Uterus (tissue), 4 donors: ENCODE measurements around the gene PSMD6. TPM values are rescaled to one million over a fixed set of nuclear protein-coding genes. Genes with fewer than 3 reads are reported as not detected.
A peak's percentile ranks its signal among the peaks of the same experiment; 100 is the strongest.

Source experiments
- DNase-seq, 2 donors: peaks; one replicate each; pipeline ENCODE4 v3.0.0-alpha.2; 2019 to 2020
- H3K27ac ChIP-seq, 2 donors: fragments of 200-600 bp; sonication (generic); 1 replicate in 1 of 2; 2 replicates in 1 of 2; pipeline ENCODE4 v1.5.1; 2016 to 2018
- H3K27me3 ChIP-seq, 2 donors: fragments of 200-600 bp; sonication (generic); one replicate each; pipeline ENCODE4 v1.5.1; 2018 to 2019; ENCODE audit warnings: control low read depth in 1 of 2
- H3K36me3 ChIP-seq, 2 donors: fragments of 200-600 bp; sonication (generic); one replicate each; pipeline ENCODE4 v1.5.1; 2019; ENCODE audit warnings: control low read depth in 1 of 2
- H3K4me1 ChIP-seq, 2 donors: fragments of 200-600 bp; sonication (generic); one replicate each; pipeline ENCODE4 v1.5.1; 2018 to 2019; ENCODE audit warnings: control low read depth in 1 of 2
- H3K4me3 ChIP-seq, 2 donors: fragments of 200-600 bp; sonication (generic); 1 replicate in 1 of 2; 2 replicates in 1 of 2; pipeline ENCODE4 v1.5.1; 2018 to 2019; ENCODE audit warnings: mild to moderate bottlenecking in 1 of 2
- H3K9me3 ChIP-seq, 2 donors: fragments of 200-600 bp; sonication (generic); one replicate each; pipeline ENCODE4 v1.5.1; 2019; ENCODE audit warnings: control low read depth in 1 of 2
- CTCF ChIP-seq, 4 experiments: fragments of 200-600 bp in 2 of 4; fragments of 450-650 bp in 2 of 4; sonication (generic) in 2 of 4; IDR thresholded peaks; one replicate each; pipeline ENCODE4 v1.5.1; 2016 to 2019; ENCODE audit warnings: antibody characterized with exemption in 4 of 4, mild to moderate bottlenecking in 2 of 4, moderate library complexity in 1 of 4
- POLR2A ChIP-seq, 2 donors: fragments of 450-650 bp; IDR thresholded peaks; one replicate each; pipeline ENCODE4 v1.6.1; 2016; ENCODE audit warnings: antibody characterized with exemption in 2 of 2, mild to moderate bottlenecking in 1 of 2, moderate library complexity in 1 of 2
- intact Hi-C: fragments of 100-400 bp; cut with DNase I; formaldehyde crosslinking; loops from one replicate; pipeline ENCODE4 v1.15.1; 2023; ENCODE audit warnings: low total_unique reads
- total RNA-seq, 4 donors: library from RNA; depleted of rRNA in 3 of 4; stranded (reverse); fragments of >200 nt in 3 of 4; gene quantifications; one replicate each; pipeline versions ENCODE4 v1.1.0 to v1.2.4, GENCODE V29; 2014 to 2023
- donor health status: DM: yes; HTN: yes; CAD: no.

The PSMD6 gene
- total RNA-seq, 4 donors from 2014 or later = 49.2 to 72.1 (median 65.0) TPM

GRCh38 chr3:63967675-63968611, 55.4 kb downstream of the PSMD6 start:
- no peaks in the 10 kb centered on the region for H3K36me3 ChIP-seq
- H3K9me3 ChIP-seq = no peaks in the 10 kb centered on the region
- peak overlapping the region; percentile 44 to 66 for H3K27ac ChIP-seq
- H3K4me3 ChIP-seq = peak overlapping the region in 1 of 2 donors; percentile 15
- no peaks in the 10 kb centered on the region for H3K27me3 ChIP-seq
- peak; percentile 36 to 39 for DNase-seq
- peaks cover 3 to 15% of the 10 kb centered on the region in 2 donors for H3K4me1 ChIP-seq
- TF ChIP-seq POLR2A (IDR thresholded peaks at IDR 0.05) (no peak), CTCF (IDR thresholded peaks at IDR 0.05) (no peak)
- intact Hi-C loops = no loop called here

GRCh38 chr3:63966871-63967270, 56.4 kb downstream of the PSMD6 start:
- intact Hi-C loops = no loop called here
- TF ChIP-seq POLR2A (IDR thresholded peaks at IDR 0.05) = no peak
- TF ChIP-seq CTCF (IDR thresholded peaks at IDR 0.05) = no peak
- Histone ChIP-seq H3K27me3 (no peaks in the 10 kb centered on the region), H3K9me3 (no peaks in the 10 kb centered on the region), H3K36me3 (no peaks in the 10 kb centered on the region), H3K4me3 (no peak overlapping the region), H3K4me1 (peaks cover 3 to 10% of the 10 kb centered on the region in 2 donors), H3K27ac (peak overlapping the region; percentile 19 to 66)
- DNase-seq = no peak

- no peaks in the 10 kb centered on the region for H3K27me3 ChIP-seq
- no peaks in the 10 kb centered on the region for H3K36me3 ChIP-seq
- intact Hi-C loops = no loop called here
- H3K4me3 ChIP-seq = no peak overlapping the region
- TF ChIP-seq CTCF (IDR thresholded peaks at IDR 0.05) (no peak), POLR2A (IDR thresholded peaks at IDR 0.05) (no peak)
- peaks cover 7 to 10% of the 10 kb centered on the region in 2 donors for H3K4me1 ChIP-seq
- H3K27ac ChIP-seq = no peak overlapping the region
- no peaks in the 10 kb centered on the region for H3K9me3 ChIP-seq
- DNase-seq = no peak
Measured at GRCh38 chr3:63966007-63966406, 57.3 kb downstream of the PSMD6 start.

GRCh38 chr3:63964681-63965485, 58.4 kb downstream of the PSMD6 start:
- Histone ChIP-seq H3K9me3 (no peaks in the 10 kb centered on the region), H3K4me3 (no peak overlapping the region), H3K4me1 (peaks cover 5 to 7% of the 10 kb centered on the region in 2 donors), H3K27ac (no peak overlapping the region), H3K36me3 (no peaks in the 10 kb centered on the region), H3K27me3 (no peaks in the 10 kb centered on the region)
- intact Hi-C loops = no loop called here
- TF ChIP-seq POLR2A (IDR thresholded peaks at IDR 0.05) = no peak
- TF ChIP-seq CTCF (IDR thresholded peaks at IDR 0.05) = no peak
- no peak for DNase-seq
